ENCODE data around the gene HIGD2B. TPM values are rescaled to one million over a fixed set of nuclear protein-coding genes. Genes with fewer than 3 reads are reported as not detected.
"Not testable (repeated sequence)": the region's sequence is repeated elsewhere in the genome, so short reads cannot be mapped to it uniquely, and the experiment has no call there.

HIGD2B gene
- total RNA-seq, 1 experiment from 2014 or later: not detected

- peak; percentile 33 for TF ChIP-seq CTCF (IDR thresholded peaks at IDR 0.05; ENCODE audit: unreplicated experiment)
- intact Hi-C loops (cut with micrococcal nuclease; ENCODE audit: unreplicated experiment); H3K4me3 Mint-ChIP-seq (ENCODE audit: low read depth, unreplicated experiment); H3K36me3 Mint-ChIP-seq (ENCODE audit: insufficient read depth, unreplicated experiment); H3K4me1 Mint-ChIP-seq (ENCODE audit: low read depth, unreplicated experiment); CTCF ChIA-PET; H3K9me3 Mint-ChIP-seq (ENCODE audit: low read depth, unreplicated experiment); H3K27ac Mint-ChIP-seq (ENCODE audit: unreplicated experiment); BruUV-seq (replicated peaks); H3K27me3 Mint-ChIP-seq (ENCODE audit: unreplicated experiment): not testable (repeated sequence)
- DNase-seq: peak; percentile 41
Measured at GRCh38 chr15:72628249-72629067, 57.5 kb downstream of the HIGD2B start.

- H3K4me3 Mint-ChIP-seq (ENCODE audit: low read depth, unreplicated experiment); H3K36me3 Mint-ChIP-seq (ENCODE audit: insufficient read depth, unreplicated experiment); intact Hi-C loops (cut with micrococcal nuclease; ENCODE audit: unreplicated experiment); H3K4me1 Mint-ChIP-seq (ENCODE audit: low read depth, unreplicated experiment); H3K27ac Mint-ChIP-seq (ENCODE audit: unreplicated experiment); H3K27me3 Mint-ChIP-seq (ENCODE audit: unreplicated experiment); DNase-seq; BruUV-seq (replicated peaks); H3K9me3 Mint-ChIP-seq (ENCODE audit: low read depth, unreplicated experiment); CTCF ChIA-PET: not testable (repeated sequence)
Measured at GRCh38 chr15:72626153-72626552, 59.8 kb downstream of the HIGD2B start.

Other genes starting within 250 kb of the HIGD2B start
- 179 and 181 TPM in 2 replicates for gene ARIH1, start 211.9 kb downstream of the HIGD2B start, total RNA-seq (2022)
- 0.61 TPM in 1 of 2 replicates, not detected in the other for gene GOLGA6B, start 31.5 kb downstream of the HIGD2B start, total RNA-seq (2022)
- 22.4 and 23.0 TPM in 2 replicates for gene BBS4, start within 50 bp of the HIGD2B start, total RNA-seq (2022)
- 82.7 and 84.4 TPM in 2 replicates for gene ADPGK, start 97.6 kb upstream of the HIGD2B start, total RNA-seq (2022)

All from Calu3 (cell line).